Nephron progenitor cell (in vitro differentiated cells): ENCODE results near the gene CHD5.

Experiments used
- DNase-seq: peaks from one replicate; pipeline ENCODE4 v3.0.0; 2021
- H3K27ac Mint-ChIP-seq: 2 replicates; pipeline ENCODE4 v1.8.0; 2021; ENCODE audit warnings: mild to moderate bottlenecking, moderate library complexity, mixed read lengths
- H3K27me3 Mint-ChIP-seq: 2 replicates; pipeline ENCODE4 v1.8.0; 2021; ENCODE audit warnings: mild to moderate bottlenecking, low read depth, mixed read lengths; ENCODE audit not compliant: poor library complexity
- H3K36me3 Mint-ChIP-seq: 2 replicates; pipeline ENCODE4 v1.8.0; 2021; ENCODE audit warnings: low read depth, mixed read lengths
- H3K4me1 Mint-ChIP-seq: 2 replicates; pipeline ENCODE4 v1.8.0; 2021; ENCODE audit warnings: mixed read lengths
- H3K4me3 Mint-ChIP-seq: 2 replicates; pipeline ENCODE4 v1.8.0; 2021; ENCODE audit warnings: mild to moderate bottlenecking, moderate library complexity, mixed read lengths
- H3K9me3 Mint-ChIP-seq: 2 replicates; pipeline ENCODE4 v1.8.0; 2021; ENCODE audit warnings: mild to moderate bottlenecking, moderate library complexity, mixed read lengths
- TF ChIP-seq, protein P1 (sequence below): fragments of 200-600 bp; sonication (generic); IDR thresholded peaks from 2 replicates; pipeline ENCODE4 v1.5.0; 2021; ENCODE audit warnings: antibody characterized with exemption

Gene CHD5

GRCh38 chr1:6167391-6168303 is 12.5 kb downstream of the CHD5 start:
- Mint-ChIP-seq H3K27ac (no peak overlapping the region), H3K9me3 (no peaks in the 10 kb centered on the region), H3K4me1 (peaks cover 14% of the 10 kb centered on the region), H3K4me3 (no peak overlapping the region), H3K36me3 (no peaks in the 10 kb centered on the region), H3K27me3 (peaks cover 61% of the 10 kb centered on the region)
- TF ChIP-seq, protein P1, sequence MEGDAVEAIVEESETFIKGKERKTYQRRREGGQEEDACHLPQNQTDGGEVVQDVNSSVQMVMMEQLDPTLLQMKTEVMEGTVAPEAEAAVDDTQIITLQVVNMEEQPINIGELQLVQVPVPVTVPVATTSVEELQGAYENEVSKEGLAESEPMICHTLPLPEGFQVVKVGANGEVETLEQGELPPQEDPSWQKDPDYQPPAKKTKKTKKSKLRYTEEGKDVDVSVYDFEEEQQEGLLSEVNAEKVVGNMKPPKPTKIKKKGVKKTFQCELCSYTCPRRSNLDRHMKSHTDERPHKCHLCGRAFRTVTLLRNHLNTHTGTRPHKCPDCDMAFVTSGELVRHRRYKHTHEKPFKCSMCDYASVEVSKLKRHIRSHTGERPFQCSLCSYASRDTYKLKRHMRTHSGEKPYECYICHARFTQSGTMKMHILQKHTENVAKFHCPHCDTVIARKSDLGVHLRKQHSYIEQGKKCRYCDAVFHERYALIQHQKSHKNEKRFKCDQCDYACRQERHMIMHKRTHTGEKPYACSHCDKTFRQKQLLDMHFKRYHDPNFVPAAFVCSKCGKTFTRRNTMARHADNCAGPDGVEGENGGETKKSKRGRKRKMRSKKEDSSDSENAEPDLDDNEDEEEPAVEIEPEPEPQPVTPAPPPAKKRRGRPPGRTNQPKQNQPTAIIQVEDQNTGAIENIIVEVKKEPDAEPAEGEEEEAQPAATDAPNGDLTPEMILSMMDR, result no peak
- DNase-seq, result no peak

GRCh38 chr1:6166655-6167390 is 13.3 kb downstream of the CHD5 start:
- TF ChIP-seq, protein P1, result no peak
- no peak for DNase-seq
- Mint-ChIP-seq H3K9me3 (no peaks in the 10 kb centered on the region), H3K4me1 (peaks cover 14% of the 10 kb centered on the region), H3K27me3 (peaks cover 63% of the 10 kb centered on the region), H3K36me3 (no peaks in the 10 kb centered on the region), H3K27ac (no peak overlapping the region), H3K4me3 (no peak overlapping the region)

DNA sequence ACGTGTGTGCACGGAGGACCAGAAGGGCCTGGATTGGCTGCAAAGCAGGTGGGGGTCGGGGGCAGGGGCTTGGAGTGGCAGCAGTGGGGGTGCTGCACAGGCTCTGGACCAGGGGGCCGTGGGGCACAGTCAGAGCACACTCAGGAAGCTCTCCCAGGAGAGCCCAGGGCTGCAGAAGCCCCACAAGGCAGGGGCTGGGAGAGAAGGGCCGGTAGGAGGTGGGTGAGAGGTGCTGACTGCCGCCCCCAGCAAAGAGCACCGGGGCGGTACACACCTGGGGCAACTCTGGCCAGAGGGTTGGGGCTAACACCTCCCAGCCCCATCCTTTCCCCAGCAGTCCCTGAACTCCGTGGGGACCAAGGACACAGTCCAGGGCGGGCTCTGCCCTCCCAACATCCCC is 13.9 kb downstream of the CHD5 start:
- TF ChIP-seq, protein P1, result no peak
- H3K27me3 Mint-ChIP-seq, result peaks cover 68% of the 10 kb centered on the region
- H3K27ac Mint-ChIP-seq, result no peak overlapping the region
- H3K4me3 Mint-ChIP-seq, result no peak overlapping the region
- no peaks in the 10 kb centered on the region for H3K36me3 Mint-ChIP-seq
- peaks cover 10% of the 10 kb centered on the region for H3K4me1 Mint-ChIP-seq
- no peaks in the 10 kb centered on the region for H3K9me3 Mint-ChIP-seq
- DNase-seq, result no peak

GRCh38 chr1:6165441-6165985 is 14.6 kb downstream of the CHD5 start:
- TF ChIP-seq, protein P1, result no peak
- H3K4me3 Mint-ChIP-seq, result no peak overlapping the region
- no peak overlapping the region for H3K27ac Mint-ChIP-seq
- H3K27me3 Mint-ChIP-seq, result peaks cover 73% of the 10 kb centered on the region
- no peaks in the 10 kb centered on the region for H3K9me3 Mint-ChIP-seq
- DNase-seq, result no peak
- H3K4me1 Mint-ChIP-seq, result peaks cover 9% of the 10 kb centered on the region
- no peaks in the 10 kb centered on the region for H3K36me3 Mint-ChIP-seq

- H3K4me1 Mint-ChIP-seq, result peaks cover 9% of the 10 kb centered on the region
- H3K27me3 Mint-ChIP-seq, result peaks cover 74% of the 10 kb centered on the region
- no peaks in the 10 kb centered on the region for H3K36me3 Mint-ChIP-seq
- no peak for DNase-seq
- H3K4me3 Mint-ChIP-seq, result no peak overlapping the region
- TF ChIP-seq, protein P1, result no peak
- H3K27ac Mint-ChIP-seq, result no peak overlapping the region
- no peaks in the 10 kb centered on the region for H3K9me3 Mint-ChIP-seq
These were observed 15.1 kb downstream of the CHD5 start for GRCh38 chr1:6165027-6165426.
